HG03378 (cell line): ENCODE results near the gene RING1.
"Not testable (repeated sequence)": the region's sequence is repeated elsewhere in the genome, so short reads cannot be mapped to it uniquely, and the experiment has no call there.

ENCODE experiments used
- ATAC-seq: cut with Tn5 transposase; IDR thresholded peaks from one replicate; pipeline ENCODE4 v1.9.1; 2021; ENCODE audit warnings: mild to moderate bottlenecking, moderate library complexity; ENCODE audit not compliant: unreplicated experiment

Gene RING1

DNA sequence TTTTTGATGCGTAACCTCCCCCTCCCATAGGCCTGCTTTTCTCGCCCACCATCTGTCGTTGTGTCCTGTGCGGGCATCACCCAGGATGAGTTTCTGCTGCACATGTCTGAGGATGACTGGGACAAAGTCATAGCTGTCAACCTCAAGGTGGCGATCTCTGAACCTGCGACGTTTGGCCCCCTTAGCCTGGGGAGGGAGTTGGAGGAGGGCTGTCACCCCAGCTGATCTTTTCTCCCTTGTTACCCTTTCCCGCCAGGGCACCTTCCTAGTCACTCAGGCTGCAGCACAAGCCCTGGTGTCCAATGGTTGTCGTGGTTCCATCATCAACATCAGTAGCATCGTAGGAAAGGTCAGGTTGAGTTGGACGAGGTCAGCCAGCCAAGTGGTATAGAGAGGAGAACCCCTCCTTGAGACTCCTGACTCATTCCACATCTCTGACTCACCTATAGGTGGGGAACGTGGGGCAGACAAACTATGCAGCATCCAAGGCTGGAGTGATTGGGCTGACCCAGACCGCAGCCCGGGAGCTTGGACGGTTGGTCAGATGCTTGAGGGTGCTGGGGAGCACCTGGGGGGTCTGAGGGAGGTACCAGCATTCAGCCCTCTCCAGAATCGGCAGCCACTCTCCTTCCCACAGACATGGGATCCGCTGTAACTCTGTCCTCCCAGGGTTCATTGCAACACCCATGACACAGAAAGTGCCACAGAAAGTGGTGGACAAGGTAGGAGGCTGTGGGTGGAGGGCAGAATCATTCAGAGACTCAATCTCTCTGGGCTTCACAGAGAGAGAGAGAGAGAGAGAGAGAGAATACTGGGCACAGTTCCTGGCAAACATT, 2.9 kb upstream of the RING1 start:
- ATAC-seq = no peak

DNA sequence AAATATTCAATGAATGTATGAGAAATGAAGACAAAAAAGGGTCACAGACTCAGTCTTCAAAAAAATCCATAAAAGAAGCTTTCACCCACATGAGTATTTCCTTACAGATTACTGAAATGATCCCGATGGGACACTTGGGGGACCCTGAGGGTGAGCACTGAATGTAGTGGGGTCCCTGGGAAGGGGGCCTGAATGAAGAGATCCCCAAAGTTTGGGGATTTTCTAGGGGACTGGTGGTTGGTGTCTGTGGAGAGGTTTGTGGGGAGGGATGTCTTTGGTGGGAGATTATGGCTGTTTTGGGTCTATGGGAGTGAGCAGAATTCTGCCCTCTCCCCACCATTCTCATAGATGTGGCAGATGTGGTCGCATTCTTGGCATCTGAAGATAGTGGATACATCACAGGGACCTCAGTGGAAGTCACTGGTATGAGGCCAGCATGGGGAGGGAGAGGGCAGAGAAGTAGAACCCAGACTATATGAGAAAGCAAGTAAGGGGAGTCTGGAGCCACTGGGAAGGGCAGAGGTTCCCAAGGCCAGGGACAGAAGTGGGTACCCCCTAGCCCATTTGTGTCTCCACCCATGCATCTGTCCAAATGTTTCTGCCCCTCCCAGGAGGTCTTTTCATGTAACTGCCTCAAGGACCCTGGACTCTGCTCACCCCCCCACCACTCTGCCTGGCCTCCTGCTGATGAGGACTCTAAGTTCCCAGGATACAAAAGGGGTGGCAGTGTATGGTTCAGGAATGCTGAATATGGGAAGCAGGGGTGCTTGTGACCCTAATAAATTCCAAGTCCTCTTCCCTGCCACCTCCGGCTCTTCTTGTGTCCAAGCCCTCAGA, 2.1 kb upstream of the RING1 start:
- ATAC-seq = no peak

DNA sequence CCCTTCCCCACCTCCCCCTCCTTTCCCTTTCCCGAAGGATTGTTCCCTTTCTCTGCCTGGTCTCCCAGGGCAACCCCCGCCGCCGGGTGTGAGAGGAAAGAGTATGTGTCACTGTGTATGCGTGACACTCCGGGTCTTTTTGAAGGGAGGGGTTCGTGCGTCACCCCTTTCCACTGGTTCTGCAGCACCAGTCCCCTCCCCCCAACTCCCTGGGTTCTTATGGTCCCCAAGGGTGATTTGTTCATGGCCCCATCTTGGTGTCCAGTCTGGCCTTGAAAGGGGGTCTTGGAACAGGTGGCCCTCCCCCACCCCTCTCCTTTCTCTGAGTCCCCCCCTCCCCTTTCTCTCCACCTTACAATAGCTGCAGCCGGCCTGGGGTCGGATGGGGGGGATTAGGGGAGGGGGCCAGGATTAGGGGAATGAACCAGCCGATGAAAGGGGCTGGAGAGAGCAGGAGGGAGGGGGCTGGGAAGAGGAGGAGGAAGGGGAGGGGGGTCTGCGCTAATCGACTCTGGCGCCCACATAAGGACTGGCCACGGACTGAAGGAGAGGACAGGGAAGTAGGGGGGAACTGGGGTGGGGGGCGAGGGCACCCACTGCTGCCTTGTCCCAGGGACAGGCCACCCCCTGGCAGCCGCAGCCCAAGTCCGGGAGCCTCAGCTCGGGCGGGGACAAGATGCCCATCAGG, 1.3 kb upstream of the RING1 start:
- ATAC-seq = no peak

DNA sequence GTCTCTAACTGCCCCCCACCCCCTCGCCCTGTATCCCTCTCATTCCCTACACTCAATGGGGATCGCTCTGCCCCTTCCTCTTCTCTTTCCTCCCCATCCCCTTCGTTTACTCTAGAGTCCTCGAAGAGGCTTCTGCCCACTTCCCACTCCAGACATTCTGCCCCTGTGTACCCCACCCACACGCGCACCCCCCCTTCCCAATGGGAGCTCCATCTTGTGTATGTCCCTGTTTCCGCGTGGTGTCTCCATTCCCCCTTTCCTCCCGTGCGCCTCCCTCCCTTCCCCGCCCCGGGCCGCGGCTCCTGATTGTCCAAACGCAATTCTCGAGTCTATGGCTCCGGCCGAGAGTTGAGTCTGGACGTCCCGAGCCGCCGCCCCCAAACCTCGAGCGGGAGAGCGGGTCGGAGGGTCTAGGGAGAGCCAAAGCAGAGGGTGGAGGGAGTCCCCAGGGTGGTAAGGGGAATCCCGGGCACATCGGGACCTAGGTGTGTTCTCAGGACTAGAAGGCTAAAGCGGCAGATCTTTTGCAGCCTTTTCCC, 679 bp upstream of the RING1 start:
- no peak for ATAC-seq

DNA sequence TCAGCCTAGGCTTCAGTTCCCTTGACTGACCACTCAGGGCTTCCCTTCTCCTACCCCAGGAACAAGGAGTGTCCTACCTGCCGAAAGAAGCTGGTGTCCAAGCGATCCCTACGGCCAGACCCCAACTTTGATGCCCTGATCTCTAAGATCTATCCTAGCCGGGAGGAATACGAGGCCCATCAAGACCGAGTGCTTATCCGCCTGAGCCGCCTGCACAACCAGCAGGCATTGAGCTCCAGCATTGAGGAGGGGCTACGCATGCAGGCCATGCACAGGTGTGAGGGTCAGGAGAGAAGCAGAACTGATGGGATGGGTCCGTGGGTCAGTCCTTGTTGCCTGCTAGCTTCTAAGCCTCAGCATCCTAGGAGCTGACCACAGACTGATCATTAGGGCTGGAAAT, 1.6 kb downstream of the RING1 start:
- no peak for ATAC-seq

DNA sequence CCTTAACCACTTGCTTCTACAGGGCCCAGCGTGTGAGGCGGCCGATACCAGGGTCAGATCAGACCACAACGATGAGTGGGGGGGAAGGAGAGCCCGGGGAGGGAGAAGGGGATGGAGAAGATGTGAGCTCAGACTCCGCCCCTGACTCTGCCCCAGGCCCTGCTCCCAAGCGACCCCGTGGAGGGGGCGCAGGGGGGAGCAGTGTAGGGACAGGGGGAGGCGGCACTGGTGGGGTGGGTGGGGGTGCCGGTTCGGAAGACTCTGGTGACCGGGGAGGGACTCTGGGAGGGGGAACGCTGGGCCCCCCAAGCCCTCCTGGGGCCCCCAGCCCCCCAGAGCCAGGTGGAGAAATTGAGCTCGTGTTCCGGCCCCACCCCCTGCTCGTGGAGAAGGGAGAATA, 2.8 kb downstream of the RING1 start:
- no peak for ATAC-seq

DNA sequence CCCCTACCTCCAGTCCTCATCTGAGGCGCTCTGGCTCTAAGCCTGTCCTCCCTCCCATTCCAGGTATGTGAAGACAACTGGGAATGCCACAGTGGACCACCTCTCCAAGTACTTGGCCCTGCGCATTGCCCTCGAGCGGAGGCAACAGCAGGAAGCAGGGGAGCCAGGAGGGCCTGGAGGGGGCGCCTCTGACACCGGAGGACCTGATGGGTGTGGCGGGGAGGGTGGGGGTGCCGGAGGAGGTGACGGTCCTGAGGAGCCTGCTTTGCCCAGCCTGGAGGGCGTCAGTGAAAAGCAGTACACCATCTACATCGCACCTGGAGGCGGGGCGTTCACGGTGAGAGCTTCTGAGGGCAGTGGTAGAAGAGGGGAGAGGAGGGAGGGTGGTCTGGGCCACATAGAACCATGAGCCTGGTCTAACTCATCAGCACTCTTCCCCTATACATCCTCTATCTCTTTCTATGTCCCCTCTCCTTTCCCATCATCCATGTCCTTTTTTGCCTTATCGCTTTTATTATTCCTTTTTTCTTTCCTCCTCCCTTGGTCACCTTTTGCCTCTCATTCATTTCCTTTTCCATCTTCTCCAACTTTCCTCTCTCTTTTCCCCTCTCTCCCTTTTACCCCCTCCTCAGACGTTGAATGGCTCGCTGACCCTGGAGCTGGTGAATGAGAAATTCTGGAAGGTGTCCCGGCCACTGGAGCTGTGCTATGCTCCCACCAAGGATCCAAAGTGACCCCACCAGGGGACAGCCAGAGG, 3.5 kb downstream of the RING1 start:
- ATAC-seq = no peak

DNA sequence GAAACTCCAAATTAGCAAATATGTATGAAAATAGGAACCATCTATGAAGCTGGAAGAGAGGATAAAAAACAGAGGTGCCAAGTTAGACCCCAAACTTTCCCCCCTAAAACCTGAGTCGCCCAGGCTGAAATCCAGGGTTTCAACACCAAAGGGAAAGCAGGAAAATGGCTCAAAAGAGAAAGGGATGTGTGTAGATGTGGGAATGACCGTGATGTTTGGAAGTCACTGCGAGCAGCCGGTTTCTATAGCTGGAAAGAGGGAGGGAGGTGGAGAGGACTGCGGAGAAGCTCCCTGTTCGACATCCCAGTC, 4.5 kb downstream of the RING1 start:
- no peak for ATAC-seq

DNA sequence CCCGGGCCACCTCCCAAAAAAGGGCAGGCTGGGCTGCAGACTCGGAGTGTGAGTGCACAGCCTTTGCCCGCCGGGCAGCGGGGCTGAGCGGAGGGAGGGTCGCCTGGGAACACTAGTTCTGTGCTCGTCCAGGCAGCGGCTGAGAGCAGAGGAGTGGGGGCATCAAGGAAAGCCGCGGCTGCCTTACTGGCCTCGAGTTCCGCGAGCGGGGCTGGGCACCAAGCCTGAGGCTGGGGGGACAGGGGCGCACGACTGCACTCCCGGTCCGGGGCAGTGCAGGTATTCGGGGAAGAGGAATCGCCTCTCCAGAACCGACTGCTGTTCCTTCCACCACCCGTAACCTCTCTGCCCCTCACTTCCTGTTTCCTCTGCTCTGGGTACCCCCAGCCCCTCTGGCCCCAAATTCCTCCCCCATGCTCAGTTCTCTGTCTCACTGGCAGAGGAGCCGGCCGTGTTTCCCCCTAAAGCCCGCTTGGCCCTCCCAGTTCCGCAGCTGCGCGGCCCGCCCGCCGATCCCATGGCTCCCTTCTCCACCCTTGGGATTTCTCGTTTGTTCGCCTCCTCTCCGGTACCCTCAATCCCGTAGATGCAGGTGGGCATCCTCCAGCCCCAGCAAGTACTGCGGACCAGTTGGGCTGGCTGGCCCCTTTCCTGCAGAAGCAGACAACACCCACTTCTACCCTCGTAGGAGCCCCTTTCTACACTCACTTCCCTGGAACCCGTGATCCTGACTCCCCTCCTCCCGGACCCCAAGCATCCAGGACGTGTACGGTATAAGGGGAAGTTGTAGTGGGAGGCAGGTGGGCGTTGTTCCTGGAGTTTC, 5.1 kb downstream of the RING1 start:
- ATAC-seq = no peak

DNA sequence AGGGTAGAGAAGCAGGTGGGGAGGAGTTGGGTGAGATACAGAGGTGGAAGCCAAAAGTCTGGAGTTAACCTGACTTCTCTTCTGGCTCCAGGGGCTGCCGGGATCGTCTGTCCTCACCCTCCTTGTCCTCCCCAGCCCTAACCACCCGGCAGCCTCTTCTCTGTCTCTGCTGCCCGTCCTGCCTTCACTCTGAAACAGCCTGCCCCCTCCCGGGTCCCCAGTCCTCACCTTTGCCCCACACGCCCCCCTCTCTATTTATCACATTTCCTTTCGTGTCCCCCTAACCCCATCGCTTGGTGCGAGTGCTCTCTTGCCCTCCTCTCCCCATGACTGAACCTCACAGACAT, 5.7 kb downstream of the RING1 start:
- no peak for ATAC-seq

DNA sequence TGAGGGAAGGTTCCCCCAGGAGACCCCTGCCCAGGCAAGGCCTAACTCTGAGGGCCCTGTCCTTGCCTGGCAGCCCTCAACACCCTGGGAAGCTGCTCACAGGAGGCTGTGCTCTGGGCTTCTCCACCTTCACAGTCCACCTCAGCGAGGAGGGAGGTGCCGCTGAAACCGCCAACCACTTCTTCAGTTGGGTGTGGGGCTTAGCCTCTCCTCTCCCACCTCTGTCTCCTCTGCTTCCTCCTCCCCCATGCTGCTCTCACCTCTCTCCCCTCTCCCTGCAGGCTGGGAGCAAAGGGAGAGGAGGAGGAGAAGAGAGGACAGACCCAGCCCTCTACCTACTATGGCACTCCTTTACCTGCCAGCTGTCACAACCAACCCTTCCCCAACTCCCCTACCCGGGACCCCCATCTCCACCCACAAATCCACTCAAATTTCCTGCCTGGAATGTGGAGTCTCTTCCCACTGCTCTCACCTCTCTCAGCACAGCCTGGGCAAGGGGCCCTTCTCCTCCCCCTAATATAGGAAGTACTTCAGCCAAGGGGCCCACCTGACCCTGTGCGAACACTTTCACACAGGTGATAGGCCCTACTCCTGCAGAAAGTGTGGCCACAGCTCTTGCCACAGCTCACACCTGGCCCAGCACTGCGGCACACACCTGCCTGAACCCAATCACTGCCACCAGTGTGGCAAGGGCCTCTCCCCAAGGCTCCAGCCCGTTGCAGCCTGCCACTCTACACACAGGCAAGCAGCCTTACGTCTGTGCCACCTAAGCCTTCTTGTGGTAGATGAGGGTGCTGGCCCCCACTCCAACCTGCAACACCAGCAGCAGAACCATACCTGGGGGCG, 7.2 kb downstream of the RING1 start:
- no peak for ATAC-seq

DNA sequence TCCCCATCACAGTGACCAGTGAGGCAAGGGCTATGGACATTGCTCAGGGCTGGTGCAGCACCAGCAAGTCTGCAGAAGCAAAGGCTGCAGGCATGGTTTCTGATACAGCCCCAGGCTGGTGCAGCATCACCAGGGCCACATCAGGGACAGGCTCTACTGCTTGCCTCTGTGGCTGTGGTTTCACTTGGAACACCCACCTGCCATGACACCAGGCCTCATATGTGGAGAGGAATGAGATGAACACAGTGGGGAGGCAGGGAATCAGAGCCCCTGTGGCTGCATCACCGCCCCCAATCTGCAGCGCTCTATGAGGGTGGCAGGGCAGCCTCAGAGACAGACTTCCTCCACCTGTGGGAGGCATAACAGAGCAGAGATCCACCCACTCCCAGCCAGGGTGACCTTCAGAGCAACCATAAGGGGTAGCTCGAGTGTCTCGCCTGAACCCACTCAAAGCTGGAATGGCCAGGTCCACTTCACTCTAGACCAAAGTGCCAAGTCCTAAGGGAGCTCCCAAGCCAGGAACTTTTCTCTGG, 7.9 kb downstream of the RING1 start:
- ATAC-seq = no peak

DNA sequence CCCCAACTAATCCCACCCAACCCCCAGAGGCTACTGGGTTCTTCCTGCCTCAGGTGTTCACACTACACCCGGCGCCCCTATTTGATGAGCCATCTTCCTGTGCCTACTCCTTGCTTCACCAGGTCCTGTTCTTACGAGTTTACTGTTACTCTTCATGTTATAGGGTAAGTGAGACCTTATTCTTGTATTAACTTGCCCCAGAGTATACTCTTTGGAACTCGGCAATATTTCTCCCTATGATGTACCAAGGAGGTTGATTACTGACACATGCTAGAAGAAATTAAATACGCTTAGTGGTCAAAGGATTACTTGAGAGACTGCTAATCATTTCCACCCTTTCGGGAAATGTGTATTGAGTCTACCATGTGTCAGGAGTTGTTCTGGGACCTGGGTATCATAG, 8.9 kb downstream of the RING1 start:
- no peak for ATAC-seq

DNA sequence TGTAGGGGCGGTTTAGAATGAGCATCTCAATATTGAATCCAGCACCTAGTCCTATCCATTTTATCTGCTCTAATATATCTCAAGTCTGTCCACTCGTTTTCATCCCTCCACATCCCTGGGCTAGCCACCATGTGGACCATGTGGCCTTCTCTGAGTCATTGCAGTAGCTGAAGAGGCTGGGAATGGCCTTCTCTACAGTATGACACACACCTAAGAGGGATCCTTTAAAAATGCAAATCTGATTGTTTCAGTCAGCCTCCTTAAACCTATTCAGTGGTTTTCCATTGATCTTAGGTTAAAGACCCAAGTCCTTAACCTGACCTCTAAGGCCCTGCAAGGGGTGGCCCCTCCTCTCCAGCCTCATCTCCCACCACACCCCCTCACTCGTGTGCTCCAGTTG, 9.4 kb downstream of the RING1 start:
- ATAC-seq = no peak

DNA sequence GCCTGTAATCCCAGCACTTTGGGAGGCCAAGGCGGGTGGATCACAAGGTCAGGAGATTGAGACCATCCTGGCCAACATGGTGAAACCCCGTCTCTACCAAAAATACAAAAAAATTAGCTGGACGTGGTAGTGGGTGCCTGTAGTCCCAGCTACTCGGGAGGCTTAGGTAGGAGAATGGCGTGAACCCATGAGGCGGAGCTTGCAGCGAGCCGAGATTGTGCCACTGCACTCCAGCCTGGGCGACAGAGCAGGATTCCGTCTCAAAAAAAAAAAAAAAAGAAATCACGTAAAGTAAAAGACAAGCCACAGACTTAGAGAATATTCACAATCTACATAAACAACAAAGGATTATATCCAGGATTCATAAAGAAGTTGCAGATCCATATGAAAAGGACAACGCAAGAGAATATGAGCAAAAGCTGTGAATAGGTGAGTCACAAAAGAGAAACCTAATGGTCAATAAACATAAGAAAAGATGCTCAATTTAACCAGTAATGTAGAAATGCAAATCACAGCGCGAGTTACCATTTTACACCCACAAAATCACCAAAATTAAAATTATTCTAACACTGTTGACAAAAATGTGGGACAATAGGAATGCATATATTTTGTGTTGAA, 18.3 kb downstream of the RING1 start:
- ATAC-seq = not testable (repeated sequence)

DNA sequence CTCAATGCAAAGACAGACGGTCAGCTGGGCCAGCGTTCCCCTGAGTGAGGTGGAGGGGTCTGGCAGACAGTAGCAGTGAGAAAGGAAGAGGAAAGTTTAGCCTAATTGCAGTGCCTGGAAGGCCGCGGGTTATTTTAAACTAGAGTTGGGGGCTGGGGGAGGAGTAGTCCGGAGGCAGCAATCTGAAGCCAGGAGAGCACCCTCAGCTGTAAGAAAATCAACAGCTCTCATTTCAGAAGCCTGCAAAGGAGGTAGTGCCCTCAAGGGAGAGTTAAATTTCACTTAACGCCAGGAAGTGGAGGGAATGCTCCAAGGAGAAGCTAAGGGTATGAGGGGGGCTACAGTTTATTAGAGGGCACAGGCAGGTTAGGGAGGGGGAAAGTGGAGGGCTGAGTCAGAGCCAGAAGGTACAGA, 26.9 kb downstream of the RING1 start:
- no peak for ATAC-seq

DNA sequence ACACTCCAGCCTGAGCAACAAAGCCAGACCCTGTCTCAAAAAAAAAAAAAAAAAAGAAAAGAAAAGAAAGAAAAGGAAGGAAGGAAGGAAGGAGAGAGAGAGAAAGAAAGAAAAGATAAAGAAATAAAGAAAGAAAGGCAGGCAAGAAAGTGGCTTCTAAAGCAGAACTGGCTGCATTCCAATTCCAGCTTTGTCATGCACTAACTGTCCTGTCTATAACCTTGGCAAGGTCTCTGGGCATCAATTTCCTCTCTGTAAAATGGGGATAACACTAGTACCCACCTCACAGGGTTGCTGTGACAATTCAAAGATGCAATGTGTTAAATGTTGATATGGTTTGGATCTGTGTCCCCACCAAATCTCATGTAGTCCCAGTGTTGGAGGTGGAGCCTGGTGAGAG, 28.0 kb downstream of the RING1 start:
- no peak for ATAC-seq

DNA sequence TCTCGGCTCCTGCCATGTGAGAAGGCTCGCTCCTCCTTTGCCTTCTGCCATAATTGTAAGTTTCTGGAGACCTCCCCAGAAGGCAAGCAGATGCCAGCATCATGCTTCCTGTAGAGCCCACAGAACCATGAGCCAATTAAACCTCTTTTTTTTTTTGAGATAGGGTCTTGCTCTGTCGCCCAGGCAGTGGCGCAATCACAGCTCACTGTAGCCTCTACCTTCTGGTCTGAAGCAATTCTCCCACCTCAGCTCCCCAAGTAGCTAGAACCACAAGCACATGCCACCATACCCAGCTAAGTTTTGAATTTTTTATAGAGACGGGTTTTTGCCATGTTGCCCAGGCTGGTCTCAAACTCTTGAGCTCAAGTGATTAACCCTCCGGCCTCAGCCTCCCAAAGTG, 28.6 kb downstream of the RING1 start:
- ATAC-seq = no peak

DNA sequence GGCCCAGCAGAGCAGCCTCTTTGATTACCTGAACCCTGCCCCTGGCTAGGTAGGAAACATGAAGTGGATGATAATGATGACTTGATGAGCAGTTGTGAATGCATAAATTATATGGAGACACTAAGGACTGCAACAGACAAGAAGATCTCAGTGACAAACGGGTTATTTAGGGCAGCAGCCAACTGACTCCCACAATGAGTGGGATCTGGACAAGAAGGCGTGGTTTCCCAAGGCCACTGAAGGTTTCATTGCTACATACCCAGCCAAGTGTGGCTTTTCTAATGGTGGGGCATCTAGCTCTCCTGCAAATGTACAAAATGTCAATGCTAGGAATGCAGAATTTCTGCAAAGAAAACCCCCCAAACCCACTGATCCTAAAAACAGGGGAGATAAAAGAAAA, 29.4 kb downstream of the RING1 start:
- ATAC-seq = no peak
